ENCODE measurements around the gene ZBED4. TPM values are rescaled to one million over a fixed set of nuclear protein-coding genes. Genes with fewer than 3 reads are reported as not detected.

Gene ZBED4
- total and polyA plus RNA-seq, 12 donors: 2.6 to 5.9 (median 4.2) TPM

- Histone ChIP-seq H3K27ac (no peak overlapping the region), H3K27me3 (no peaks in the 10 kb centered on the region), H3K9me3 (peaks cover 0 to 56% (median 22%) of the 10 kb centered on the region in 11 donors), H3K4me3 (no peak overlapping the region), H3K36me3 (peaks cover 0 to 16% (median 0%) of the 10 kb centered on the region in 9 donors), H3K4me1 (peaks cover 0 to 6% (median 0%) of the 10 kb centered on the region in 9 donors)
- intact Hi-C loops (cut with DNase I): no loop called here
- 89% methylated on average over 14 of the region's 14 CpGs for WGBS, 2 donors
- no peak for DNase-seq
- no peak for TF ChIP-seq CTCF (IDR thresholded peaks at IDR 0.05)
- no peak for ATAC-seq
Observed at GRCh38 chr22:49869845-49870712, 16.4 kb downstream of the ZBED4 start.

- intact Hi-C loops (cut with DNase I): no loop called here
- WGBS, 2 donors: 98% methylated on average over 4 of the region's 4 CpGs
- peaks cover 0 to 42% (median 10%) of the 10 kb centered on the region in 11 donors for H3K9me3 ChIP-seq
- H3K4me1 ChIP-seq: peaks cover 0 to 6% (median 0%) of the 10 kb centered on the region in 9 donors
- H3K4me3 ChIP-seq: no peak overlapping the region
- H3K27ac ChIP-seq: no peak overlapping the region
- no peaks in the 10 kb centered on the region for H3K27me3 ChIP-seq
- ATAC-seq: no peak
- TF ChIP-seq CTCF (IDR thresholded peaks at IDR 0.05): no peak
- DNase-seq: no peak
- peaks cover 0 to 20% (median 0%) of the 10 kb centered on the region in 9 donors for H3K36me3 ChIP-seq
Observed at GRCh38 chr22:49871482-49871881, 17.8 kb downstream of the ZBED4 start.

- Histone ChIP-seq H3K36me3 (peaks cover 0 to 15% (median 0%) of the 10 kb centered on the region in 9 donors), H3K4me1 (peaks cover 0 to 4% (median 0%) of the 10 kb centered on the region in 9 donors), H3K27ac (no peak overlapping the region), H3K9me3 (peaks cover 0 to 34% (median 4%) of the 10 kb centered on the region in 11 donors), H3K4me3 (no peak overlapping the region), H3K27me3 (no peaks in the 10 kb centered on the region)
- TF ChIP-seq CTCF (IDR thresholded peaks at IDR 0.05): no peak
- DNase-seq: no peak
- 91 to 94% methylated on average over 7 of the region's 7 CpGs for WGBS, 2 donors
- no peak for ATAC-seq
- intact Hi-C loops (cut with DNase I): no loop called here
Observed at GRCh38 chr22:49872347-49872746, 18.7 kb downstream of the ZBED4 start.

GRCh38 chr22:49873228-49873940 is 19.7 kb downstream of the ZBED4 start:
- intact Hi-C loops (cut with DNase I): no loop called here
- Histone ChIP-seq H3K4me3 (no peak overlapping the region), H3K36me3 (peaks cover 0 to 15% (median 0%) of the 10 kb centered on the region in 9 donors), H3K27ac (no peak overlapping the region), H3K4me1 (no peaks in the 10 kb centered on the region), H3K9me3 (peaks cover 0 to 23% (median 4%) of the 10 kb centered on the region in 11 donors), H3K27me3 (no peaks in the 10 kb centered on the region)
- TF ChIP-seq CTCF (IDR thresholded peaks at IDR 0.05): no peak
- DNase-seq (no peak), ATAC-seq (no peak)
- 88% methylated on average over 16 of the region's 16 CpGs for WGBS, 2 donors
